ENCODE measurements around the gene FMN1. TPM values are rescaled to one million over a fixed set of nuclear protein-coding genes. Genes with fewer than 3 reads are reported as not detected.

Gene FMN1
- total and polyA plus RNA-seq, 5 donors from 2014 or later, result 0.32 to 8.9 (median 0.36) TPM; not detected in 2

DNA sequence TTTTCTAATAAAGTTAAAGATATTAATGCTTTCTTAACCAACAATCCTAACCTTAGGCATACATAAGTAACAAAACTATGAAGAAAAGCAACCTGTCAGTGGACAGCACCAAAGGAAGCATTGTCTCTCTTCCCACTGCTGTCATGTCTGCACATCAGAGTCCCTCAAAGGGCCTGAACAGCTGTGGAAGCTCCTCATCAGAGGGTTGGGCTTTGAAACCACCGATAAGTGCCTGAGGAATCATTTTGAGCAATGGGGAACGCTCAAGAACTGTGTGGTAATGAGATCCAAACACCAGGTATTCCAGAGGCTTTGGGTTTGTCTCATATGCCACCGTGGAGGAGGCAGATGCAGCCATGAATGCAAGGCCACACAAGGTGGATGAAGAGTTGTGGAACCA is 182.5 kb downstream of the FMN1 start:
- Histone ChIP-seq H3K27me3 (ENCODE audit: control insufficient read depth, insufficient read depth, low read length) (no peaks in the 10 kb centered on the region), H3K9me3 (ENCODE audit: control insufficient read depth in 2 of 2, low read length in 2 of 2) (no peaks in the 10 kb centered on the region), H3K27ac (ENCODE audit: insufficient read depth, low read length, poor library complexity, severe bottlenecking) (no peak overlapping the region), H3K36me3 (ENCODE audit: control insufficient read depth, insufficient read depth, low read length) (no peaks in the 10 kb centered on the region), H3K4me1 (ENCODE audit: control insufficient read depth, insufficient read depth, low read length, poor library complexity, severe bottlenecking) (no peaks in the 10 kb centered on the region), H3K4me3 (ENCODE audit: low read depth, low read length) (no peak overlapping the region)
- Mint-ChIP-seq H3K27ac (no peak overlapping the region), H3K4me3 (no peak overlapping the region), H3K36me3 (no peaks in the 10 kb centered on the region), H3K4me1 (peaks cover 0 to 3% (median 0%) of the 10 kb centered on the region in 4 donors), H3K9me3 (peaks cover 0 to 1% (median 0%) of the 10 kb centered on the region in 7 donors), H3K27me3 (peaks cover 10% of the 10 kb centered on the region)
- ATAC-seq (ENCODE audit: low read depth in 2 of 2) (no peak), DNase-seq (no peak)

DNA sequence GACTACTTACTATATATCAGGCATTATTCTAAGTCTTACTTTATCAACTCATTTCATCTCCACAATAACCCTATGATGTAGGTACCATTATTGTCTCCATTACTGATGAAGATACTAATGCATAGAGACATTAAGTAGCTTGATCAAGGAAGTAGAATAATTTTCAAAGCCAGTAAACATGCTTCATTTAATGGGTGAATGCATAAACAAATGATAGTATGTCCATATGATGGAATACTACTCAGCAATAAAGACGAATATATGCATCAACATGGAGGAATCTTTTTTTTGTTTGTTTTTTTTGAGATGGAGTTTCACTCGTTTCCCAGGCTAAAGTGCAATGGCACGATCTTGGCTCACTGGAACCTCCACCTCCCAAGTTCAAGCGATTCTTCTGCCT is 184.9 kb downstream of the FMN1 start:
- Histone ChIP-seq H3K4me1 (ENCODE audit: control insufficient read depth, insufficient read depth, low read length, poor library complexity, severe bottlenecking) (no peaks in the 10 kb centered on the region), H3K4me3 (ENCODE audit: low read depth, low read length) (no peak overlapping the region), H3K27ac (ENCODE audit: insufficient read depth, low read length, poor library complexity, severe bottlenecking) (no peak overlapping the region), H3K9me3 (ENCODE audit: control insufficient read depth in 2 of 2, low read length in 2 of 2) (no peaks in the 10 kb centered on the region), H3K36me3 (ENCODE audit: control insufficient read depth, insufficient read depth, low read length) (no peaks in the 10 kb centered on the region), H3K27me3 (ENCODE audit: control insufficient read depth, insufficient read depth, low read length) (no peaks in the 10 kb centered on the region)
- ATAC-seq (ENCODE audit: low read depth in 2 of 2) (no peak), DNase-seq (no peak)
- Mint-ChIP-seq H3K36me3 (no peaks in the 10 kb centered on the region), H3K27ac (no peak overlapping the region), H3K4me3 (no peak overlapping the region), H3K9me3 (peaks cover 0 to 1% (median 0%) of the 10 kb centered on the region in 7 donors), H3K27me3 (peaks cover 10% of the 10 kb centered on the region), H3K4me1 (no peaks in the 10 kb centered on the region)

DNA sequence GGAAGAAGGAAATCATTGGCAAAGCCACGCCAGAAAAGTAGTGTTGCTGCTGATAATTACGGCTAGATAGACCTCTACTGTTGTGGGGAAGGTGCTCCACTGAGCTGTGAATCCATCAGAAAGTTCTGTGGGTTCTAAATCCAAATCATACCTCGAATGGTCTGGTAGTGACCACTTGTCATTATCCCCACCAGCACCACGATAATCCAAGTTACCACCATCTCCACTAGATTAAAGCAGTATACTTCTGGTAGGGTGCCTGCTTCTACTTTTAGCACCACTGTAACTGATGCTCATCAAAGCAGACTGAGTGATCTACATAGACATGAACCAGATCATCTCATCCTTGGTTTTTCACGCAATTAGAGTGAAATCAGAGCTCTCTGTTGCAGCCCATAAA is 185.5 kb downstream of the FMN1 start:
- Mint-ChIP-seq H3K27ac (no peak overlapping the region), H3K4me3 (no peak overlapping the region), H3K36me3 (no peaks in the 10 kb centered on the region), H3K9me3 (peaks cover 0 to 2% (median 0%) of the 10 kb centered on the region in 7 donors), H3K4me1 (no peaks in the 10 kb centered on the region), H3K27me3 (peaks cover 10% of the 10 kb centered on the region)
- H3K27me3 ChIP-seq (ENCODE audit: control insufficient read depth, insufficient read depth, low read length), result no peaks in the 10 kb centered on the region
- H3K4me1 ChIP-seq (ENCODE audit: control insufficient read depth, insufficient read depth, low read length, poor library complexity, severe bottlenecking), result no peaks in the 10 kb centered on the region
- H3K4me3 ChIP-seq (ENCODE audit: low read depth, low read length), result no peak overlapping the region
- no peak overlapping the region for H3K27ac ChIP-seq (ENCODE audit: insufficient read depth, low read length, poor library complexity, severe bottlenecking)
- no peak for DNase-seq
- no peak for ATAC-seq (ENCODE audit: low read depth in 2 of 2)
- no peaks in the 10 kb centered on the region for H3K9me3 ChIP-seq (ENCODE audit: control insufficient read depth in 2 of 2, low read length in 2 of 2)
- no peaks in the 10 kb centered on the region for H3K36me3 ChIP-seq (ENCODE audit: control insufficient read depth, insufficient read depth, low read length)

DNA sequence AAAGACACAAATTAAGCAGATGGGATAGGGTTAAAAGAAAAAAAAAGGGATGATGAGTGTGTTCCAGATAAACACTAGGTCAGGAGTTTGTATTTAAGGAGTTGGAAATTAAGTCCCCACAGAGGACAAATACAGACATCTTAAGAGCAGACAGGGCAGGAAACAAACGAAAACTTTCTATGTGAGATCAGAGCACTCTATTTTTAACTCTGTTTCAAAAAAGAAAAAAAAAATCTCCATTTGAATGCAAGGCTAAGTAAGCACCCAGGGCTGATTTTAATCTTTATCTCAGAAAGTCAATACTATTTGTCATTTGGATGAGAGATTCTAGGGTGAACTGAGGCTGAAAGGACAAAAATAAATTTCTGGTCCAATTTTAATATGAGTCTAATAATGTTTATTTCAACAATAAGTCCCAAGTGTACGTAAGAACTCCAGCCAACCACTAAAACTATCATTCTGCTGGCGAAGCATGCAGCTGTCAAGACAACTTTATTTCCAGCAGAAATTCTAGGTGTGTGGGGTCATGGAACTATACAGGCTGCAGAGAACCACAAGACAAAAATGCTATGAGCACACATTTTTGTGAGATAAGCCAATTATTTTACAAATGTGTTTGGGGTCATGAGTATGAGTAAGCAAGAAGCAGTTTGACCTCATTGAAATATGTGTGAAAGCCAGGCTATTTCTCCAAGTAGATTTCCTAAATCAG is 186.1 kb downstream of the FMN1 start:
- Histone ChIP-seq H3K4me1 (ENCODE audit: control insufficient read depth, insufficient read depth, low read length, poor library complexity, severe bottlenecking) (no peaks in the 10 kb centered on the region), H3K9me3 (ENCODE audit: control insufficient read depth in 2 of 2, low read length in 2 of 2) (no peaks in the 10 kb centered on the region), H3K27ac (ENCODE audit: insufficient read depth, low read length, poor library complexity, severe bottlenecking) (no peak overlapping the region), H3K36me3 (ENCODE audit: control insufficient read depth, insufficient read depth, low read length) (no peaks in the 10 kb centered on the region), H3K27me3 (ENCODE audit: control insufficient read depth, insufficient read depth, low read length) (no peaks in the 10 kb centered on the region), H3K4me3 (ENCODE audit: low read depth, low read length) (no peak overlapping the region)
- H3K27me3 Mint-ChIP-seq, result peaks cover 10% of the 10 kb centered on the region
- peaks cover 0 to 2% (median 0%) of the 10 kb centered on the region in 7 donors for H3K9me3 Mint-ChIP-seq
- no peak overlapping the region for H3K4me3 Mint-ChIP-seq
- no peaks in the 10 kb centered on the region for H3K4me1 Mint-ChIP-seq
- H3K36me3 Mint-ChIP-seq, result no peaks in the 10 kb centered on the region
- no peak for DNase-seq
- H3K27ac Mint-ChIP-seq, result no peak overlapping the region
- ATAC-seq (ENCODE audit: low read depth in 2 of 2), result no peak

DNA sequence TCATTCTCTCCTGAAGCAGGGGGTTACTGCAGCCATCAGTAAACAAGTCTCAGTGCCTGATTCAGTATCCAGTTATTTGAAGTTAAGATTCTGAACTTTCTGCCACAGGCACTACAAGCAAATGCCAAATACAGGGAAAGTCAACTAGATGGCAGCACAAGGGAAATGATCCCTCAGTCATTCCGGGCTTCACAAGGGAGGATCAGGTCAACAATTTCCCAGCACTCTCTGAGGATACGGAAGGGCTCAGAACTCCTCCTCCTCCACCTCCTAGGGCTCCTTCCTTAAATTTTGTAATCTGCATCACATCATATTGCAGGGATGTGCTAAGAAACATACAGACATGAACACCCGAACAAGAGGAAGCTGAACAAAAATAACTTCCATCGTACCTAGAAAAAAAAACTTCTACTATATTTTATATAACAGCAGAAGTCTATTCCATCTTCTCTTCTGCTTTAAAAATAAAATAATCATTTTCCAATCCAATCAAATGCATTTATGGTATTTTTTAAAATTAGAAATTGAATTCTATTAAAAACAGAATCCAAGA is 187.1 kb downstream of the FMN1 start:
- no peak overlapping the region for H3K4me3 Mint-ChIP-seq
- Histone ChIP-seq H3K27me3 (ENCODE audit: control insufficient read depth, insufficient read depth, low read length) (no peaks in the 10 kb centered on the region), H3K27ac (ENCODE audit: insufficient read depth, low read length, poor library complexity, severe bottlenecking) (no peak overlapping the region), H3K4me3 (ENCODE audit: low read depth, low read length) (no peak overlapping the region), H3K36me3 (ENCODE audit: control insufficient read depth, insufficient read depth, low read length) (no peaks in the 10 kb centered on the region), H3K4me1 (ENCODE audit: control insufficient read depth, insufficient read depth, low read length, poor library complexity, severe bottlenecking) (no peaks in the 10 kb centered on the region), H3K9me3 (ENCODE audit: control insufficient read depth in 2 of 2, low read length in 2 of 2) (no peaks in the 10 kb centered on the region)
- peaks cover 12% of the 10 kb centered on the region for H3K27me3 Mint-ChIP-seq
- peaks cover 0 to 5% (median 0%) of the 10 kb centered on the region in 7 donors for H3K9me3 Mint-ChIP-seq
- H3K4me1 Mint-ChIP-seq, result no peaks in the 10 kb centered on the region
- DNase-seq (no peak), ATAC-seq (ENCODE audit: low read depth in 2 of 2) (no peak)
- no peaks in the 10 kb centered on the region for H3K36me3 Mint-ChIP-seq
- no peak overlapping the region for H3K27ac Mint-ChIP-seq

DNA sequence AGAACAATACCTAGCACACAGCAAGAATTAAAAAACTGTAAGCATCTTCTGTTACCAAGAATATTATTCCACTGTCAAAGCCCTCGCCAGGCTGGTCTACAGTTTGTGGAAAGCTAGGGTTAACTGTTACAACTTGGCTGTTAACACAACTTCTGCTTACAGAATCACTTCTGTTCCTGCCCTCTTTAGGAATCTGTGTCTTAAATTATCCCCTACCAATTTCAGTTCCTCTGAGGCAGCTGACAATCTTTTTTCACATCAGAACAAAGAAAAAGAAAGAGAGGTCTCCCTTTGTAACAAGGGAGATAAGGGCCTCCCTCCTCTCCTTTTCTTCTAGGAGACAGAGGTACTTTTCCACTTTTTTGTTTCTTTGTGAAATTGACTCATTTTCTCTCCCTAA is 188.9 kb downstream of the FMN1 start:
- Mint-ChIP-seq H3K4me1 (no peaks in the 10 kb centered on the region), H3K9me3 (peaks cover 0 to 5% (median 0%) of the 10 kb centered on the region in 7 donors), H3K27me3 (peaks cover 14% of the 10 kb centered on the region), H3K27ac (no peak overlapping the region), H3K36me3 (no peaks in the 10 kb centered on the region), H3K4me3 (no peak overlapping the region)
- Histone ChIP-seq H3K9me3 (ENCODE audit: control insufficient read depth in 2 of 2, low read length in 2 of 2) (no peaks in the 10 kb centered on the region), H3K36me3 (ENCODE audit: control insufficient read depth, insufficient read depth, low read length) (no peaks in the 10 kb centered on the region), H3K4me1 (ENCODE audit: control insufficient read depth, insufficient read depth, low read length, poor library complexity, severe bottlenecking) (no peaks in the 10 kb centered on the region), H3K27me3 (ENCODE audit: control insufficient read depth, insufficient read depth, low read length) (no peaks in the 10 kb centered on the region), H3K27ac (ENCODE audit: insufficient read depth, low read length, poor library complexity, severe bottlenecking) (no peak overlapping the region), H3K4me3 (ENCODE audit: low read depth, low read length) (no peak overlapping the region)
- no peak for ATAC-seq (ENCODE audit: low read depth in 2 of 2)
- DNase-seq, result no peak

DNA sequence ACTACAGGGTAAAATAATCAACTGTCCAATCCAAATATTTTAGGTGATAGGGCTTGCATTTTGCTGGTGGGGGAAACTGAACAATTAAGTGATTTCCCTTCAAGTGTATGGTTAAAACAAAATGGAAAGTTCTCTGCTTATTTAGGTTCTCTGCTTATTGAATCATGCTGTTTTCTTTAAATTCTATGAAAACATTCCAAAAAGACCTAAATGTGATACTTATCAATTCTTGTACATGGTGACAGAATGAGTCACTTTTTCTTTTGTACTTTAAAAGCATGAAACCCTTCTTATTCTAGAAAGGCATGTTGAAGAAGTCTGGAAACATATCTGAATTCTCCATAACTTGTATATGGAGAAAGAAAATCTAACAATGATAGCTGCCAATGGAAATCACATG is 192.6 kb downstream of the FMN1 start:
- Histone ChIP-seq H3K4me1 (ENCODE audit: control insufficient read depth, insufficient read depth, low read length, poor library complexity, severe bottlenecking) (no peaks in the 10 kb centered on the region), H3K27me3 (ENCODE audit: control insufficient read depth, insufficient read depth, low read length) (no peaks in the 10 kb centered on the region), H3K36me3 (ENCODE audit: control insufficient read depth, insufficient read depth, low read length) (no peaks in the 10 kb centered on the region), H3K27ac (ENCODE audit: insufficient read depth, low read length, poor library complexity, severe bottlenecking) (no peak overlapping the region), H3K4me3 (ENCODE audit: low read depth, low read length) (no peak overlapping the region), H3K9me3 (ENCODE audit: control insufficient read depth in 2 of 2, low read length in 2 of 2) (no peaks in the 10 kb centered on the region)
- Mint-ChIP-seq H3K9me3 (peaks cover 0 to 5% (median 0%) of the 10 kb centered on the region in 7 donors), H3K4me3 (no peak overlapping the region), H3K36me3 (no peaks in the 10 kb centered on the region), H3K27ac (no peak overlapping the region), H3K4me1 (no peaks in the 10 kb centered on the region), H3K27me3 (peaks cover 4% of the 10 kb centered on the region)
- no peak for ATAC-seq (ENCODE audit: low read depth in 2 of 2)
- DNase-seq, result no peak

Data from CD4-positive, CD25-positive, alpha-beta regulatory T cell (primary cell).